Measurements from ENCODE around the gene TOPAZ1.
A peak's percentile ranks its signal among the peaks of the same experiment; 100 is the strongest.
"Not testable (repeated sequence)": the region's sequence is repeated elsewhere in the genome, so short reads cannot be mapped to it uniquely, and the experiment has no call there.

The TOPAZ1 gene

GRCh38 chr3:44337248-44337785, 95.6 kb downstream of the TOPAZ1 start:
- DNase-seq = no peak

DNA sequence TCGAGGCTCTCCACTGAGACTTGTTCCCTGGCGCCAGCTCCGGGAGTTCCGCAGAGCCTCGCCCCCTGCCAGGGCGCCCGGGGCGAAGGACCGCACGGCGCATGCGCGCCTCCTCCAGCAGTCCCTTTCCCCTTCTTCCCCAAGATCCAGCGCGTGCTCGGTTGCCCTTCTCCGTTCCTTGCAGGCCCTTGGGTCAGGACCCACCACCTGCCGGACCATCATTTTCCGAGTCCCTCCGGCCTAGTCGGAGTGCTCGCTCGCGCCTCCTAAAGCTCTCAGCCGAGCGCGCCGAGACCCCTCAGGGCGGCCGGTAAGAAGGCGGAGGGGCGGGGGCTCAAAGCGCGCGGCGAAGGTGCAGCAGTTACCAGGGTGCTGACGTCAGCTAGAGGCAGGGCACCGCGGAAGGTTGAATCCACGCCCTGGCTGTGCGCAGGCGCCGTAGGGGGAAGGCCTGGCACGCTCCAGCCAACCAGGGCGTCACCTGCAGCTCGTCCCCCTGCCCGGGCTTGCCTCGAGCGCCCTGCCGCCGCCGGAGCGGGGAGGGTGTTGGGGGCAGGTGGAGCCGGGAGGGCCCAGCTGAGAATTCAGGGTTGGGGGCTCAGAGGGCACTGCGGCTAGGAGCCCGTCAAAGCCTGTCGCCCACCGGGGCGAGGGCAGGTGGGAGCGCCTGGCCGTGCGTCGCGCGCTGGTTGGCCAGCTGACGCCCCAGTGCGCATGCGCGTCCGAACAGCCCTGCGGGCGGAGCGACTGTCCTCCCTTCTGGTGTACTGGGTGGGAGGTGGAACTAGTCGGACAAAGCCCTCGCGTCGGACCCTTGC, 96.5 kb downstream of the TOPAZ1 start, which contains the start of gene TCAIM:
Gene TCAIM (plus strand): TSS at position 757 of the 818 bp plus-strand sequence. CDS start 16,017 bp downstream, outside the sequence.
- DNase-seq = peak; percentile 91

- DNase-seq = no peak
These were observed 97.1 kb downstream of the TOPAZ1 start for GRCh38 chr3:44338828-44339127.

GRCh38 chr3:44339181-44340057, 97.7 kb downstream of the TOPAZ1 start:
- no peak for DNase-seq

- no peak for DNase-seq
These were observed 98.3 kb downstream of the TOPAZ1 start for GRCh38 chr3:44340058-44340395.

DNA sequence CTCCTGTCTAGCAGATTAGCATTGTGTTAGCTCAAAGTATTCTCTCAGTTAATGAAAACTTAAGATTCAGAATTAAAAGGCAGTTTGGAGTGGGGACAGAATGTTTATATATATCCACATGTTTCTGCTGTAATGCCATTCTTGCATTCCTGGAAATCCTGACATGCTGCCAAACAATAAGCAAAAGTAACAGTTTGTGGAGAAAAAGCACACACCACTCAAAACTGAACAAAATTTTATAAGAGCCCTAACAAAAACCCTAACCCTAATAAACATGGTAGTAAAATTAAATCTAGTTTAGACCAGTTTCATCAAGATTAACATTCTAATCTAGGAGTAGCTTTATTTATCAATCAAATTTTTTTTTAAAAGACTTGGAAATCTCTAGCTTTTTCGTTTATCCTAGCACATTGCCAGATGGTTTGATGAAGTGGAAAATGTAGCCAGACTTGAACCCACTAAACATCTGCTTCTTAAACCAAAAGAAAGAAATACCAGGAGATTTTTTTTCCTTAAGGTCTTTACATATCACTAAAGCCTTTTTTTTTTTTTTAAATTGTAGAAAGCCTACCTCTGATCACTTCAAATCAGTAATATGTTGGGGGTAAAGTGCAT, 100.6 kb downstream of the TOPAZ1 start:
- DNase-seq = no peak

GRCh38 chr3:44343421-44343820, 101.7 kb downstream of the TOPAZ1 start:
- no peak for DNase-seq

- DNase-seq = not testable (repeated sequence)
These were observed 104.9 kb downstream of the TOPAZ1 start for GRCh38 chr3:44346590-44346989.

- no peak for DNase-seq
These were observed 107.3 kb downstream of the TOPAZ1 start for GRCh38 chr3:44348993-44349392.

- no peak for DNase-seq
These were observed 111.8 kb downstream of the TOPAZ1 start for GRCh38 chr3:44353355-44353924.

DNA sequence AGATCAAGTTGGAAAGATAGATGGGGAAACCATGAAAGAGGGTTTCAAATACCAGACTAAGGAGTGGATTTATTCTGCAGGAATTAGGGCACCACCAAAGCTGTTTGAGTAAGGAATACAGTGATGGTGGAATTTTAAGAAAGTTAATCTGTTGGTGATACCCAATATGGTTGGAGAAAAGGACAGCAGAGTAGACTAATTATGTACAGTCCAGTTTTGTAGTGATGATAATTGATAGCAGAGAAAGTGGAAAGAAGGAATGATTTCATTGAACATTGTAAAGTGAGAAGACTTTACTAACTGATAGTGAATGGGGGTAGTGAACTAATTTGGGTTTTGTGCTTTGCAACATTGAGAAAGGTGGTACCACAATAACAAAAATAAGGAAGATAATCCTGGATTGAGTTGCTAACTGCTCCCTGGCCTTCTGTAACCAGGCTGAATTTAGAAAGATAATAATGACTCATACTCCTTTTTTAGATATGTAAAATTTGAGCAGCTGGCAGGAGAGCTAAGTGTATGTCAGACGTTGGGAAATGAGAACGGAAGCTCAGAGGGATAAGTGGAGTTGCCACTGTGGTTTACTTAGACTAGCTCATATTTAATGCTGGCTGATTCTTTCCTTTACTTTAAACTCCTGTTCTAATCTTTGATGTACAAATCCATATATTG, 113.8 kb downstream of the TOPAZ1 start:
- DNase-seq = no peak

DNA sequence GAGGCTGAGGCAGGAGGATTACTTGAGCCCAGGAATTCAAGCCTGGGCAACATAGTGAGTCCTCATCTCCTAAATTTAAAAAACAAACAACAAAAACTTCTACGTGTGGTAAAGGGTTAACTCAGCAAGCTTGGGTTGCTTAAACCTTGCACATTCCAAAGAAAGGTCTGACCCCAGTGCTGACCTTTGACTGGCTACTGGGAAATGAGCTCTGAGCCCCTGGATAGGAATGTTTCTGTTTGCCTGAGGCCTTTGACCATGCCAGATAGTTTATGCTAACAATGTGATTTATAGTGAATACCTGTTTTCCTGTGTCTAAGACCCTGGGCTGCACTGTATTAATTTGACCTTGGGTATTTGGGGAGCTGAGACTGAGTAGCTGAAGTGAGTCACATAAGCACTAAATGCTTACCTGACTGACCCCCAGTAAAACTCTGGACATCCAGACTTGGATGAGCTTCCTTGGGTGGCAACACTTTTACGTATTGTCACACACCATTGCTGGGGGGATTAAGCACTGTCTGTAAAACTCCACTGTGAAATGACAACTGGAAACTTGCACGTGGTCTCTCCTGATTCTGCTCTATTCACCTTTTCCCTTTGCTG, 117.6 kb downstream of the TOPAZ1 start:
- DNase-seq = no peak

- no peak for DNase-seq
These were observed 121.9 kb downstream of the TOPAZ1 start for GRCh38 chr3:44363591-44363990.

DNA sequence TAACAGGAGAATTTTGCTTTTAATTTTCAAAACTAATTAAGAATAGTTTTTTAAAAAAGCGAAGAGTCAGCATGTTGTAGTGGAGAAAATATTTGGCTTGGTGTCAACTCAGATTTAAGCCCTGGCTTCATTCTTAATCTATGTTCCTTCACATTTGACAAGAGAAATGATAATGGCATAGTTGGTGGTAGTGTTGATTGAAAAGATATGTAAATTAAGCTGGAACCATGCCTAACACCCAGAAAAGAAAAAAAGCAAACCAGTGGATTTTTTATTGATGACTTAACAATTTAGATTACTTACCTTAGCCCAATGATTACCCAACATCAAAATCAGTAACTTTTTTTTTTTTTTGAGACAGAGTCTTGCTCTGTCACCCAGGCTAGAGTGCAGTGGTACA, 124.3 kb downstream of the TOPAZ1 start:
- no peak for DNase-seq

- no peak for DNase-seq
These were observed 133.8 kb downstream of the TOPAZ1 start for GRCh38 chr3:44375450-44375849.

Data from NCI-H1048 (cell line).